ENCODE measurements around the gene AKT2.

Gene AKT2

DNA sequence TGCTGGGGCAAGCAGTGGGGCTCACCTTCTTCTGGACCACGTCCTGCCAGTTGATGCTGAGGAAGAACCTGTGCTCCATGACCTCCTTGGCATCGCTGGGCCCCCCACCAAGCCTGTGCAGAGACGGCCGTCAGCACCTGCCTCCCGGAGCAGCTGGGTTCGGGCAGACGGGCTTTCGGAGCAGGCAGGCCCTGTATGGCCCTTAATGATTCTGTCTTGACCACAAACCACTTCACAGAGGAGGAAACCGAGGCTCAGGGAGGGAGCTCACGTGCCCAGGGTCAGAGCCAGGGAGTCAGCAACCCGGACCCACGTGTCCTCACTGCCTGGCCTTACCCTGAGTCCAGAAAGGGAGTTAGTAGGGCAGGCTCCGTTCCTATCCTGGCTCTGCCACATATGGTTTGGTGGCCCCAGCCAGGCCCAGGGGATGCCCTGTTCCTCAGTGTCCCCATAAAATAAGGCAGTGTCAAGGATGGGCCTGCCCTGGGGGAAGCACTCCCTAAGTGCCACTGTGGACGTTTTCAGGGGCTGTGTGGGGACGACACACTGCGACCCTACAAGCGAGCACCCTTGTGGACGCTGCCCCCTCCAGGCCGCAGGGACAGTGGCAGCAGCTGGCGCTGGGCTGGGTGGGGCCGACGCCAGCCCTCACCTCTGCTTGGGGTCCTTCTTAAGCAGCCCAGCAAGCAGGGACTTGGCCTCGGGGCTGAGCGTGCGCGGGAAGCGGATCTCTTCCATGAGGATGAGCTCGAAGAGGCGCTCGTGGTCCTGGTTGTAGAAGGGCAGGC, 49.7 kb downstream of the AKT2 start:
- DNase-seq (ENCODE audit: low read depth in 3 of 3): no peak

DNA sequence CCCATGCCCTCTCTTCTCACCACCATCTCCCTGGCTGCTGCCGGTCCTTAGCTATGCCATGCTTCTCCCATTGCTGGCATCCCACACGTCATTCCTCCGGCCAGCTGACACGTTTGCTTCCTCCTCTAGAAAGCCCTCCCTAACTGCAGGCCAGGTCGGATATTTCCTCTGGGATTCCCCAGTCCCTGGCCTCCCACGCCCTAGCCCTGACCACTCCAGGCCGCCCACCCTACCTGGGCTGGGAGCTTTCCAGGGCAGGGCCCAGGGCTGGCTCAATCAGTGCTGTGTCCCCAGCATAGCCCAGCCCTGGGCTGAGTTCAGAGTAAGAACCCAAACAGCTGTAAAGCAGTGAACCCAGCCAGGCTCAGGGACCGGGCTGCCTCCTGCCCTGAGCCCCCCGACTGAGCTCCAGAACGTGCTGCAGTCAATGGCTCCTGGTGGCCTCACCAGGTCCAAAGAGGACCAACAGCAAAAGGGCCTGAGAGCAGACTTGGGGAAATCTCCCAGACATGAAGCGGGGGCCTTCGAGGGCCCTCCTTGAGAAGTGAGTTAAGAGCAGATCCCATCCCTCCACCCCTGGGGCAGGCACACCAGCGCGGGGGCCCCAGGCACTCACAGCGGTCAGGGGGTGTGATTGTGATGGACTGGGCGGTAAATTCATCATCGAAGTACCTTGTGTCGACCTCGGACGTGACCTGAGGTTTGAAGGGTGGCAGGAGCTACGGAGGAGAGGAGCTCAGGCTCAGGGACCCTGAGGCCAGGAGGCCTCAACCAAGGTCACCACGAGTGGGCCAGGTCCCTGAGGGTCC, 50.5 kb downstream of the AKT2 start:
- DNase-seq (ENCODE audit: low read depth in 3 of 3): no peak

- no peak for DNase-seq (ENCODE audit: low read depth in 3 of 3)
These were observed 51.2 kb downstream of the AKT2 start for GRCh38 chr19:40233811-40234389.

GRCh38 chr19:40232949-40233810, 52.0 kb downstream of the AKT2 start:
- DNase-seq (ENCODE audit: low read depth in 3 of 3): no peak

DNA sequence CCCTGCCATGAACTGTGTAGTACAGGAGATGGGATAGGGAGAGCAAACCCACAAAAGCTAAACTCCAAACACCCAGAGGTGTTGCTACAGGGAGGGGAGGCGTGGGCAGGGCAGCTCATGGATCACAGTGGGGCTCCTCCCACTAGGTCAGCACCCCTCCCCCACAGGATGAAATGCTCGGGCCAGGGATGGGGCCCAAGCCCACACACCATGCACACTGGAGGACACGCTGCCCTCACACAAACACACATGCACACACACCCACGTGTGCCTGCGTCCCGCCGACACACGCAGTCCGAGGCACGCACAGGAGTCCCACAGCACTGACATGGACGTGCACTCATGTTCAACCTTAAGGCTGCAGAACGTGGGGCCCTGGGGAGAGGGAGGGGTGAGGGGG, 52.7 kb downstream of the AKT2 start:
- no peak for DNase-seq (ENCODE audit: low read depth in 3 of 3)

- no peak for DNase-seq (ENCODE audit: low read depth in 3 of 3)
These were observed 53.4 kb downstream of the AKT2 start for GRCh38 chr19:40231544-40232424.

DNA sequence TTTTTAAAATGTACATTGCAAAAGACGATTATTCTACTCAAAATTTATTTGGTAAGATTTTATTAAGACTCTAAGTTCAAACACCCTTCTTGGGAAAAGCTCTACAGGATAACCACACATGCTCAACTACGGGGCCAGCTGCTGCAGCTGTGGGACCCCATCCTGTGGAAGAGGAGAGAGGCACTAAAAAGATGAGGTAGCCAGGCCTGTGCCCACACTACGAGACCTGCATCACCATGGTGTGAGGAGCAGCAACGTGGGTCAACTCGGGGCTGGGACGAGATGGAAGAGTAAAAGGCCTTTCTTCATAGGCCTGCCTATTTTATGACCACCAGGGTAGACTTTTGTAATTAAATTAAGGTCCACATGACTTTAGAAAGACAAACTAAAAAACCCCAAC, 54.1 kb downstream of the AKT2 start:
- no peak for DNase-seq (ENCODE audit: low read depth in 3 of 3)

DNA sequence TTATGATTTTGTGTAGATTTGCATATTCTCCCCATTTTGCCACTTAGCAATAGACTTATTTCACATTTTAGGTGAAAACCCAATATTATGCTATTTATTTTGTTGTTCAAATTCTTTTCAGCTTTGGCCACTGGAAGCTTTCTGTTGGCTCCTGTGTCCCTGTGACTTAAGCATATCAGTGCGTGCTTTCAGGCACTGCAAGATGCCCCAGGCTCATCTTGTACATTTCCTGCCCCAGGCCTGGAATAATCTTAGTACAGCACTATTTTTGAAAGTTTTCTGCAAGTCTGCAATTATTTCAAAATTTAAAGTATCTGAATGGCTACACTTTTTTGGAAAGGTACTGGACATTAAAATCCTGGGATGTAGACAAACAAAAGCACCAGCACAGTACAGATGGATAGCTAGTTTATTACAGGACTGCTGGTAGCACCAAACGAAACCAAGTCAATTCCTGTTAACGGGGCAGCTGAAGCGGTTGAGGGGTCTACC, 55.2 kb downstream of the AKT2 start:
- no peak for DNase-seq (ENCODE audit: low read depth in 3 of 3)

DNA sequence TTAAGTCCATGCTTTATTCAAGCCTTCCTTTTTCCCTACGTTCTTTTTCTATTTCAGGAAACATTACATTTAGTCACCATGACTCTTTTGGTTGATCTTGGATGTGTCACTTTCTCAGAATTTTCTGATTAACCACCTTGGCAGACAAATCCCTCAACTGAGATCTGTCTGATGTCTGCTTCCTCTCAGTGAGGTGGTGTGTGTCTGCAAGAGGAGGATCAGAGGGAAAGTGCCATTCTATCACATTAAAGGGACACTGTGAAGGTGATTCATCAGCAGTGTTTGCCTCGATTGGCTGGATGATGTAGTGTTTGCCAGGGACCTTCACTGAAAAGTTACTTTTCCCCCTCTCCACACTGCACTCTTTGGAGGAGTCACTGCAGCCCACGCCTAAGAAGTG, 55.7 kb downstream of the AKT2 start:
- no peak for DNase-seq (ENCODE audit: low read depth in 3 of 3)

GRCh38 chr19:40228863-40229262, 56.3 kb downstream of the AKT2 start:
- DNase-seq (ENCODE audit: low read depth in 3 of 3): no peak

GRCh38 chr19:40228346-40228745, 56.8 kb downstream of the AKT2 start:
- no peak for DNase-seq (ENCODE audit: low read depth in 3 of 3)

DNA sequence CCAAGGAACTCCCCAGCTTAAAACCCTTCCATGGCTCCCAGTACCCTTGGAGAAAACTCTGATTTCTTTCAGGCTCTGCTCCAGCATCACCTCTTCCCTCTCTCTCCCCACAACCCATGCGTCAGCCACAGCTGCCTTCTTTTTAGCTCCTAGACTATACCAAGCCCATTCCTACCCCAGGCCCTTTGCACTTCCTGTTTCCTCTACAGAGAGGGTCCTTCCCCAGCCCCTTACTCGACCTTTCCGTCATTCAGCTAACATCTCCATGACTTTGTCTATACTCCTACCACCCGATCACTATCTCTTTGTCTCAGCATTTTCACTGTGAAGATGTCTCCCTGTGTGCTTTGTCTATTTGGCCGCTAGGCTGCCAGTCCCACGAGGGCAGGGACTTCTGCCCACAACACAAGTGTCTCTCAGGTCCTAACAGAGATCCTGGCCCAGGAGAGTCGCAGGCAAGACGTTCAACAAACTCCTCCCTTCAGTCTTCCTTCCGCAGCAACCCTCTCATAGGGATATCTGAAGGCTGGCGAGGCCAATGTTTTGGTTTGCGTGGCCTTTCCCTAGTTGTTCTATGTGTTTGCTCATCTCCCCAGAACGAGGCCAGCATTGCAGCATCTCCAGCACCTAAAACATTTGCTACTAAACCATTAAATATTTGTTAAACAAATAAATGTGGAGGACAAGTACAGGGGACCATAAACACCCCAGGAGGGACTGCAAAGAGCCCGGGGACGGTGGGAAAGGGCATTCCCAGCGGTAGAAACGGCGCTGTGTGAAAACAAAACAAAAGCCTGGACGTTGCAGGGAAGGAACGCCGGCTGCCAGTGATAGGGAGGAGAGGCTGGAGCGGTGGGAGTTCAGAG, 59.5 kb downstream of the AKT2 start:
- no peak for DNase-seq (ENCODE audit: low read depth in 3 of 3)

GRCh38 chr19:40224342-40225150, 60.6 kb downstream of the AKT2 start:
- DNase-seq (ENCODE audit: low read depth in 3 of 3): no peak

- DNase-seq (ENCODE audit: low read depth in 3 of 3): no peak
These were observed 61.9 kb downstream of the AKT2 start for GRCh38 chr19:40223135-40223822.

DNA sequence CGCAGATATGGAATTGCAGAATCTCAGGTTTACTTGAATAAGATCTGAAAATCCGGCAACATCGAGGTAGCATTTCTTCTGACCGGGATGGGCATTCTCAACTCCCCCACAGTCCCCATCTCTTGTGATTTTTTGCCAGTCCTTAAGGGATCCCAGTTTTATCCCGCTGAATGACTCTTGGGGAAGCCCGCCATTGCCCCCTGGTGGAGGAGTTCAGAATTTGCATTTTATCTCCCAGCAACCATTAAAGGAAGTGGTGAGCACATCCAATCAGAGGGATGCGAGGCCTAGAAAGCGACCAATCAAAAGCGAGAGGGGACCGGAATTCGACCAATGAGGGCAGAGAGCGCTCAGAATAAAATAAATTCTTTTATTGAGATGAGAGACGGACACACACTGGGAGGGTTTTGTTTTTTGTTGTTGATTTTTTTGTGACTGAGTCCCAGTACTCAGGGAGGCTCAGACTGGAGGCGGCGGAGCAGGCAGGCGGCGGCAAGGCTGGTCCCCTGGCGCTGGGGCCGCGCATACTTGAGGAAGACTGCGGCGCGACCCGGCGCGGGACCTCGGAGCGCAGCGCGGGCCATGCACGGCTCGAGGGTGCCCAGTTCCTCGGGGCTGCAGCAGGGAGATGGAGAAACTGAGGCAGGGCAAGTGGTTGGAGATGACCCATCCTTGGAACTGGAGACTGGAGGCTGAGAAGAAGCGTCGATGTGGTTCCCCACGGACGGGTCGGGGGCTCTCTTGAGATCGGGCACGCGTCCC, 63.1 kb downstream of the AKT2 start:
- peak; percentile 53 to 73 (median 62) for DNase-seq (ENCODE audit: low read depth in 3 of 3)

- DNase-seq (ENCODE audit: low read depth in 3 of 3): no peak
These were observed 64.5 kb downstream of the AKT2 start for GRCh38 chr19:40220674-40221073.

- no peak for DNase-seq (ENCODE audit: low read depth in 3 of 3)
These were observed 65.3 kb downstream of the AKT2 start for GRCh38 chr19:40219721-40220276.

Data from stimulated activated CD4-positive, alpha-beta T cell treated with anti-CD3 and anti-CD28 coated beads, TNF-alpha, amount 100 ng/mL, for 24 hours (primary cell).